ENCODE data around the gene RMDN3. TPM values are rescaled to one million over a fixed set of nuclear protein-coding genes. Genes with fewer than 3 reads are reported as not detected.

The RMDN3 gene
- total RNA-seq, 1 donor from 2014 or later = 6.0 TPM

GRCh38 chr15:40789119-40789518, 34.1 kb upstream of the RMDN3 start:
- no peak for TF ChIP-seq CTCF (IDR thresholded peaks at IDR 0.05)

GRCh38 chr15:40787991-40788390, 32.9 kb upstream of the RMDN3 start:
- no peak for DNase-seq (ENCODE audit: low spot score in 2 of 2)
- Histone ChIP-seq H3K4me3 (no peak overlapping the region), H3K27me3 (no peaks in the 10 kb centered on the region), H3K9me3 (no peaks in the 10 kb centered on the region), H3K36me3 (peaks cover 9% of the 10 kb centered on the region in 2 donors), H3K27ac (no peak overlapping the region), H3K4me1 (peaks cover 0 to 2% of the 10 kb centered on the region in 2 donors)
- no peak for TF ChIP-seq CTCF (IDR thresholded peaks at IDR 0.05)
- intact Hi-C loops (cut with DNase I) = no loop called here

More at GRCh38 chr15:40789119-40789518, 34.1 kb upstream of the RMDN3 start:
- H3K9me3 ChIP-seq = no peaks in the 10 kb centered on the region
- DNase-seq (ENCODE audit: low spot score in 2 of 2) = no peak
- intact Hi-C loops (cut with DNase I) = no loop called here
- H3K4me3 ChIP-seq = no peak overlapping the region
- H3K27me3 ChIP-seq = no peaks in the 10 kb centered on the region
- peaks cover 9% of the 10 kb centered on the region in 2 donors for H3K36me3 ChIP-seq
- H3K27ac ChIP-seq = no peak overlapping the region
- H3K4me1 ChIP-seq = peaks cover 0 to 2% of the 10 kb centered on the region in 2 donors

- no peak for DNase-seq (ENCODE audit: low spot score in 2 of 2)
- TF ChIP-seq CTCF (IDR thresholded peaks at IDR 0.05) = no peak
- intact Hi-C loops (cut with DNase I) = no loop called here
These were observed 32.3 kb upstream of the RMDN3 start for GRCh38 chr15:40787344-40787841.

GRCh38 chr15:40785814-40786213, 30.8 kb upstream of the RMDN3 start:
- Histone ChIP-seq H3K36me3 (no peaks in the 10 kb centered on the region), H3K4me1 (peaks cover 0 to 2% of the 10 kb centered on the region in 2 donors), H3K9me3 (no peaks in the 10 kb centered on the region), H3K27ac (no peak overlapping the region), H3K27me3 (no peaks in the 10 kb centered on the region), H3K4me3 (no peak overlapping the region)
- intact Hi-C loops (cut with DNase I) = no loop called here
- TF ChIP-seq CTCF (IDR thresholded peaks at IDR 0.05) = no peak
- DNase-seq (ENCODE audit: low spot score in 2 of 2) = no peak

More at GRCh38 chr15:40787344-40787841, 32.3 kb upstream of the RMDN3 start:
- H3K9me3 ChIP-seq = no peaks in the 10 kb centered on the region
- H3K4me1 ChIP-seq = peaks cover 0 to 2% of the 10 kb centered on the region in 2 donors
- no peak overlapping the region for H3K4me3 ChIP-seq
- H3K27ac ChIP-seq = no peak overlapping the region
- H3K36me3 ChIP-seq = peaks cover 9% of the 10 kb centered on the region in 2 donors
- no peaks in the 10 kb centered on the region for H3K27me3 ChIP-seq

- Histone ChIP-seq H3K4me3 (no peak overlapping the region), H3K36me3 (no peaks in the 10 kb centered on the region), H3K4me1 (peaks cover 0 to 2% of the 10 kb centered on the region in 2 donors), H3K9me3 (no peaks in the 10 kb centered on the region), H3K27me3 (no peaks in the 10 kb centered on the region), H3K27ac (no peak overlapping the region)
- intact Hi-C loops (cut with DNase I) = no loop called here
- no peak for TF ChIP-seq CTCF (IDR thresholded peaks at IDR 0.05)
- DNase-seq (ENCODE audit: low spot score in 2 of 2) = no peak
These were observed 30.1 kb upstream of the RMDN3 start for GRCh38 chr15:40785164-40785563.
